GM21515 (cell line): ENCODE data around the gene MORC1.
"Not testable (repeated sequence)": the region's sequence is repeated elsewhere in the genome, so short reads cannot be mapped to it uniquely, and the experiment has no call there.

Experiments
- ATAC-seq: cut with Tn5 transposase; IDR thresholded peaks from one replicate; pipeline ENCODE4 v1.9.1; 2021; ENCODE audit not compliant: unreplicated experiment

Gene MORC1, protein sequence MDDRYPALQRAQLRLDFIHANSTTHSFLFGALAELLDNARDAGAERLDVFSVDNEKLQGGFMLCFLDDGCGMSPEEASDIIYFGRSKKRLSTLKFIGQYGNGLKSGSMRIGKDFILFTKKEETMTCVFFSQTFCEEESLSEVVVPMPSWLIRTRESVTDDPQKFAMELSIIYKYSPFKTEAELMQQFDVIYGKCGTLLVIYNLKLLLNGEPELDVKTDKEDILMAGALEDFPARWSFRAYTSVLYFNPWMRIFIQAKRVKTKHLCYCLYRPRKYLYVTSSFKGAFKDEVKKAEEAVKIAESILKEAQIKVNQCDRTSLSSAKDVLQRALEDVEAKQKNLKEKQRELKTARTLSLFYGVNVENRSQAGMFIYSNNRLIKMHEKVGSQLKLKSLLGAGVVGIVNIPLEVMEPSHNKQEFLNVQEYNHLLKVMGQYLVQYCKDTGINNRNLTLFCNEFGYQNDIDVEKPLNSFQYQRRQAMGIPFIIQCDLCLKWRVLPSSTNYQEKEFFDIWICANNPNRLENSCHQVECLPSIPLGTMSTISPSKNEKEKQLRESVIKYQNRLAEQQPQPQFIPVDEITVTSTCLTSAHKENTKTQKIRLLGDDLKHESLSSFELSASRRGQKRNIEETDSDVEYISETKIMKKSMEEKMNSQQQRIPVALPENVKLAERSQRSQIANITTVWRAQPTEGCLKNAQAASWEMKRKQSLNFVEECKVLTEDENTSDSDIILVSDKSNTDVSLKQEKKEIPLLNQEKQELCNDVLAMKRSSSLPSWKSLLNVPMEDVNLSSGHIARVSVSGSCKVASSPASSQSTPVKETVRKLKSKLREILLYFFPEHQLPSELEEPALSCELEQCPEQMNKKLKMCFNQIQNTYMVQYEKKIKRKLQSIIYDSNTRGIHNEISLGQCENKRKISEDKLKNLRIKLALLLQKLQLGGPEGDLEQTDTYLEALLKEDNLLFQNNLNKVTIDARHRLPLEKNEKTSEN

DNA sequence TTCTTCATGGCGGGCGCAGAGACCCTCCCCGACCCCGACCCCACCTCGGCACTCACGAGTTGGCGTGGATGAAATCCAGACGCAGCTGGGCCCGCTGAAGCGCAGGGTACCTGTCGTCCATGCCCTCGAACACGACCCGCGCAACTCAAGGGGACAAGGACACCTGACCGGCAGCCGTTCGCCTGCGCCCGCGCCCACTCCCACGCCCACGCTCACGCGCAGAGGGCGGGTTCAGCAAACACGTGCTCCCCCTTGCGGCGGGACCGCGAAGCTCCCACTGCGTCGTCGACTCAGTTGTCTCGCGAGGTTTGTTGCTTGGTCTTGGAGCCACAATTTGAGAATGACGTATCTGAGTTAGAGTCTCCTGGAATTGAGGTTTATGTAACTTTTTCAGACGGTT is at the start of gene MORC1:
TSS of gene MORC1 (minus strand) at position 196 of the 400 bp plus-strand sequence. CDS start at position 121, 75 bp downstream.
- no peak for ATAC-seq

DNA sequence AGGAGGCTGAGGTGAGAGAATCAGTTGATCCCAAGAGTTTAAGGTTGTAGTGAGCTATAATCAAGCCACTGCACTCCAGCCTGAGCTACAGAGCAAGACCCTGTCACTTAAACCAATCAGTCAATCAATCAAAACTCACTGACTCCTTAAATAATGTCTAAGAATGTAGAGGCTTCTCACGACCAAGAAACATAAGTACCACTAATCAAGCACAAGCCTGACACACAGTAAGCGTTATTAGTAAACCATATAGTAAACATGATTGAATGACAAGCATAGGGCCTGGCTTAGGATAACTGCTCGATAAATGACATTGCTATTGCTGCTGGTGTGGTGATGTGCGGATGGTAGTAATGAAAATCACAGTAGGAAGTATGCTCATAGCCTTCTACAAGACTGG is 48.0 kb upstream of the MORC1 start:
- ATAC-seq: no peak

DNA sequence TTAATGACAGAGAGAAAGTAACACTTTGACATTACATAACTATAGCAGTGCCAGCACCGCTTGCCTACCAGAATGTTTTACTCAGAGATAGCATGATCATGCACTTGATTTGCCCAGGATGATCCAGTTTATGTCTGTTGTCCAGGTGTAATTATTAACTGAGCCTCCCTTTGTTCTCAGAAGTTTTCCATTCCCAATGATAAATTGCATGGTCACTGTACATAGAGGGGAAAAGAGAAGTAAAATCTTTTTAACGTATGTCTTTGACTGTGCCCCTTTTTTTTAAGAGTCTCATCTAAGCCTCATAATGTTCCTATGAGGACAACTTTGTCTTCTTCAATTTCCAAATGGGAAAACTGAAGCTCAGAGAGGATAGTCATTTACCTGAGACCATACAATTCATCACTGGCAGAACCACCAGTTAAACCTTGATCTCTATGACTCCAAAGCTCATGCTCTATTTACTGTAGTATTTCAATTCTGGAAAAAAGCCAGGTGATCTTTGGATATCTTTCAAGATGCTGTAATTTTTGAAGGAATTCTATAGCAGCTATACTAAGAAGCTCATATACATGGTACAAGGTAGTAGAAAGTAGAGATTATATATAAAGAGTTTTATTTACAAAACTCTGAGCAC is 43.7 kb upstream of the MORC1 start:
- ATAC-seq: no peak

DNA sequence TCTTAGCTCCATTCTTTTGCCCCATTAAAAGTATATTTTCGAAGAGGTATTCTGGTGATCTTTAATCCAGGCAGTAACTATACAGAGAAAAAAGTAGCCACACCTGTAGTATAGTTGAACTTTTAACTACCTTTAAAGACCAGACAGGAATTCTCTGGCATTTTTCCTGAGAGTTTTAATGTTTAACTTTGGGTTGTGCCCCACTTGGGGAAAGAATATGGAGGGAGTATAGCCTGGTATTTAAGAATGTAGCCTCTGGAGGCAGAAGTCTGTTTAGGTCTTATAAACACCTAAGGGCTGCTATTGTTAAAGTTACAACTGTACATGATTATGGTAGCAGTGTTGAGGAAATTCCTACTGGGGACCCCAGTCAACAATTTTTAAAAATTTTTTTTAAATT is 37.9 kb upstream of the MORC1 start:
- no peak for ATAC-seq

DNA sequence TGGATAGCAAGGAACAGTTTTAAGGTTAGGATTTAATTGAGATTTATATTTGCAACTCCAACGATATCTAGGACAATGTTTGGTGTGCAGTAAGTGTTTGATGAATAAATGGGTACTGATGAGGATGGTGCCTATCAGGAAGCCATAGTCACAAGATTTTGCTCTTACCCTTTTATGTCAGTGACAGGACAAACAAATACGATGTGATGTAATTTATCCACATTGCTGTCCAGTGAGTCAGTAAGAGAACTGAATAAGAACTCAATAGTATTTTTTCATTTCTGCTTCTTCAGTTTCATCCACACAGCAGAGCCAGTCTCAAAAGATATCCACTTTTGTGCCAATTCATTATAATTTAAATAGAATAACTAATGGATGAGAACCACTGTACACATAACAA is 37.0 kb upstream of the MORC1 start:
- ATAC-seq: no peak

DNA sequence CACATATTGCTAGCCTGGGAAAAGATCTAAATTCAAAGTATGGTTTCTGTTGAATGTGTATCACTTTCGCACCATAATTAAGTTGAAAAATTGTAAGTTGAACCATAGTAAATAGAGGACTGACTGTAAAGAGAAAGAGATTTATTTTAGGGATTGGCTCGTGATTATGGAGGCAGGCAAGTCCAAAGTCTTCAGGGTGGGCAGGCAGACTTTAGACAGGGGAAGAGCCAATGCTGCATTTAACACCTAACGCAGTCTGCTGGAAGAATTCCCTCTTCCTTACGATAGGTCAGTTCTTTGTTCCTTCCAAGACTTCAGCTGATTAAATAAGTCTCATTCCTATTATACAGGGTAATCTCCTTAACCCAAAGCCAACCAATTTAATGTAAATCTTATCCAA is 34.4 kb upstream of the MORC1 start:
- no peak for ATAC-seq

DNA sequence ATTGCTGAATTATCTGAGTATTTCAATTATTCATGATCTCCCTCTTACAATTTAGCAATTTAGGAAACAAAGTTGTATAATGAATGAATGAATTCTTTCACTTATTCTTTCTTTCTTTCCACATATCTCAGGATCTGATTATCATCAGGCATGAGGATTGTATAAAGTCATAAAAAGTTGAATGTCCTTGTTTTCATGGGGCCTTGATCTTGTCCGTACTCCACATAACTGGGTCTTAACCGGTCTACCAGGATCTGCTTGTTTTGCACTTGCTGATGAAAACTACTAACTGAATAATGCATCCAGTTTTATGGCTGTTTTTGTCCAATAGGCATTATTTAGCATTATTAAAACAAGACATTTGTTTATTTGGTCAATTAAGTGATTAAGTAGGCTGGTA is 31.1 kb upstream of the MORC1 start:
- no peak for ATAC-seq

DNA sequence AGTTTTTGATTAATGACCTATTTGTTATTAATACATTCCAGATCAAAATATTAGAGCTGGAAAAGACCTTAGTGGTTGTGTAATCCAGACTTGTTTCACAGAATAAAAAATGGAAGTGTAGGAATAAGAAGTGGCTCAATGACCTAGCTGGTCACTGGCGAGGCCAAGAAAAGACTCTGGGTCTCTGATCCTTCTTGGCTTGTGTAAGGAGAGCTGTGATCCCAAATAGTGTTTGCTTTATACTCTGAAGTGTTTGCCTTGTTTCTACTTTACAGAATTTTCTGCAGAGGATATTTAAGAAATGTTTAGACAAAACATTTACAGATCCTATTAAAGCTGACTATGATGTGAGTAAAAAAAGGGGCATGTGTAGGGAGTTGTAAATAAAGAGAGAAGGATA is 25.7 kb upstream of the MORC1 start:
- ATAC-seq: no peak

DNA sequence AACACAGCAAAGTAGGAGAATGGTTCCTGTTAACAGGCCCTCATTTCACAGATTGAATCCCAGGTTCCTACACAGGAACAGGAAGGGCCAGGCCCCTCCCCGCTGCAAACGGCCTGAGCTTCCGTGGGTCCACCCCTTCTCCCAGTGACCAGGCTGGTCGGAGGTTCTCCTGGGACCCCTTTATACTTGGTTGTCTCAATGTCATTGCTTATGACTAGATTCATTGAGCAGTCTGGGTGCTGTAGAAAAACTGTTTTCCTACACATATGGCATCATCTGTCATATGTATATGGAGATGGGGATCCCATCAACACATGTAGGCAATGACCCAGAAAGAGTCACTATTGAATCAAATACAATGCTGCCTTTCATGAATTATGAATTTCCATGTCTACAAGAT is 22.4 kb upstream of the MORC1 start:
- no peak for ATAC-seq

DNA sequence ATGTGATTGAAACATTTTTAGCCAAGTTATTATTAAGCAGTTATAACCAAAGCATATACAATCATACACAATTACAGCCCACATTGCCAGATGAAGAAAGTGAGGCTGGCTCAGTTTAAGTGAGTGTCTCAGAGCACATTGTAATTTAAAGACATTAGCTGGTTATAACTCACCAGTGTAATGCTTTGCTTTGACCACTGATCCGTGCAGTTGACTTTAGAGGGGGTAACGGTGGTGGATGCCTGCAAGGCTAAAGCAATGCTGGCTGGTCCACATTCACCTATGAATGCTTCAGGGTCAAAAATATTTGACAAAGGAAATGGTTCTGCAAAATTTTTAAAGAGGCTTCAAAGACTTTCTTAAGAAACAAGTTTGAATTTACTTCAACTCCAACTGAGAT is 19.8 kb upstream of the MORC1 start:
- no peak for ATAC-seq

DNA sequence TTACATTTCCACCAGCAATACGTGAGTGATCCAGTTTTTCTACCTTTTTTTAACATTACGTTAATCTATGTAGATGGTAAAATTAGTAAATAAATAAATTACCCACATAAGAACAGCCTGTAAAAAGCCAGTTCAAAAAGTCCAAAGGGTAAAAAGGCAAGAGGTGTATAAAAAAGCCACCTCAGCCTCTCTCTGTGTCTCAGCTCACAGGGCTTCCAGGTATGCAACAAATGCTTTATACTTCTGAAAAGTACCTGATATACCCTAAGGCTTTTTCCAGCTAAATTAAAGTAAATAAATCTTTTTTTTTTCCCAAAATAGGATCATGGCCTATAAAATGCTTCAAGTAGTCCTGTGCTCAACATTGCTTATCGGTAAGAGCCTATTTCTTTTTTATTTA is 18.6 kb upstream of the MORC1 start, which contains the start of gene C3orf85:
TSS of gene C3orf85 (plus strand) at position 197 of the 400 bp plus-strand sequence. CDS start at position 326, 129 bp downstream.
- ATAC-seq: no peak

DNA sequence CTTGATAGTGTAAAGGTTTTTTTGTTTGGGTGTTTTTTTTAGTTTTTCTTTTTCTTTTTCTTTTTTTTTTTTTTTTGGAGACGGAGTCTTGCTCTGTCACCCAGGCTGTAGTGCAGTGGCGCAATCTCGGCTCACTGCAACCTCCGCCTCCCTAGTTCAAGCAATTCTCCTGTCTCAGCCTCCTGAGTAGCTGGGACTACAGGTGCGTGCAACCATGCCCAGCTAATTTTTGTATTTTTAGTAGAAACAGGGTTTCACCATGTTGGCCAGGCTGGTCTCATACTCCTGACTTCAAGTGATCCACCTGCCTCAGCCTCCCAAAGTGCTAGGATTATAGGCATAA is 15.5 kb upstream of the MORC1 start:
- not testable (repeated sequence) for ATAC-seq

DNA sequence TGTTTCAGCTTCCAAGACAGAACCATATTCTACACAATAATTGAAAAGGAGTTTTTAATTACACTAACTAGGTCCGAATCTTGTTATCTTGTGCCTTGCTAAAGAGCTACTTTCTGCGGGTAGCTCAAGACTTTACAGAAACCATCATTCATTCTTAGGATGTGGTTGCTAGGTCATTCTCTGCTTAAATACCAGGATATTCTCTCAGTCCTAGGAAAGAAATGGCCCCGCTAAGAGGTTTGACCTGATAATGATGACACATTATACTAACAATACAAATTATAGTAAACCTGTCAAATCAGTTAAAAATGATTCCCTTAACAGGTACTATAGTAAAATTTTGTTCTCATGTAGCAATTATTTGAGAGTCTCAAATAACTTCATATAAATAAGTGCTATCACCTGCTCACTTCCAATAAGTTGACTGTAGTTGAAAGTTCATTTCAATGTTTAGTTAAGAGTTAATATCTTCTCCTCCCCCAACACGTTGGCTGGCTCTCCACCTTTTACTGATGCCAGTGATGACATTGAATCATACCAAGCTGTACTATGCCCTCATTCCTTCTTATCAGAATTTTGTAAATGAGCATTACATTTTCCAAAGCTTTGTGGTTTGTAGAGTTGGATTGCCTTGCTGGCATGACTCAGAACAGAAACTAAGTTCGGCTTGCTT is 15.0 kb upstream of the MORC1 start:
- no peak for ATAC-seq

DNA sequence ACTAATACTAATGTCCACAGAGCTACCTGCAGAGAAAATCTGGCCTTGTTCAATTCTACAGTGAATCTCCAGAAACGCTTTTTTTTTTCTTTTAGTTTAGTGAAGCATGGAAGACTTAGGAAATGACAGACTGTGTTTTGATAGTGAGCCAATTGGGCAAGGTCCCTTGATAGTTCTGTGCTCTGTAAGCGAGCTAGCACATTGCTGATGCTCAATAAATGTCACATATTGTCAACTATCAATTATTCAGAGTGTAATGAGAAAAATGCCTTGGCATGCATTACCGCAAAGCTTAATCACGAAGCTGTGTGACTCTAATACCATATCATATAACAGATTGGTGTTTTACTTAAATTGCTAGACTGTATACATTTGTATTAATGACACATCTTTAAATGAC is 13.3 kb upstream of the MORC1 start:
- no peak for ATAC-seq

DNA sequence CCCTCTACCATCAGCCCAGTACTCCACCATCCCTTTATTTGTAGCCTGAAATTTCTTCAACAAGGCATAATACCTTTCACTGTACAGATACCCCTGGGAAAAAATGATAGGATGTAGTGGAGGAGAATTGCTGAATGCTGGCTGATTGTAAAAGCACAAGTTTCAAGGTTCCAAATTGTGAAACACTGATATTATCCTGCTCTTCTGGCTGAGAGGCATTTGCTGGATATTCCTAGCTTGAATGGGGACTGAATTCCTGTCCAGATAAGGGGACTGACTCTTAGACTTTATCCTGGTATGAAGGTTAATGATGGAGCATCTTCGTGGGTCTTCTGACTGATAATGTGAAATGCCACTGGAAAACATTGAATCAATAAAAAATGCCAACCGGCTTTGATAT is 9.6 kb upstream of the MORC1 start:
- no peak for ATAC-seq

DNA sequence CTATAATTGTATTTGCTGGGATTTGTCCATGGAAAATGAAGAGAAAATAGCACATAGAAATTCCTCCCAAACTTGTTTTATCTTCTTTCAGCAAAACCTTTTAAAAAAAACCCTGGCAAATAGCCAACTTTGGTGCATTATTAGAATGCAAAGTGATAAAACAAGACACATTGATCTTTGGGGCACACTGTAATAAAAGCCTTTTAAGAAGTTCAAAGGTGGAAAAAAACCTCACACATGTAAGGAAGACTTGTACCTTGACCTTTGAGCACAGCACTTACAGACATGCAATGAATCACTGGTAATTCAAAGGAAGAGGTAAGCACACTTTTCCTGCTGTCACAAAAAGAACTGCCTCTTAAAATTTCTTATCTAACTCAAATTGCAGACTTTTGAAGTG is 8.0 kb upstream of the MORC1 start:
- ATAC-seq: no peak

DNA sequence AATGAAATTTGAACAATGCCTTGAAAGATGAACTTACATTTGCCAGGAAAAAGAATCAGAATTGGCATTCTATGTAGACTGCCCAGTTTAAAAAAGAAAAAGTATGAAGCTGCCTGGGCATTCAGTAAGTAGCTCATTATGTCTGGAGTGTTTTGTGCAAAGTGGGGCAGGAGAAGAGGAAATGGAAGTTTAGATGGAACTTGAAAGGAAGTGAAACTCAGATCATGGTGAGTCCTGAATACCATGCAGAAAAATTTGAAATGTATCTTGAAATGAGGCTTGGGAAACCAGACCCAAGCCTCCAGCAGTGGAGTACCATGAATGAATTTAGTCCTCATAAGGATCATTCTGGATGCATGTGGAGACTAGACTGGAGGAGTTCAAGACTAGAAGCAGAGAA is 4.8 kb upstream of the MORC1 start:
- ATAC-seq: no peak

DNA sequence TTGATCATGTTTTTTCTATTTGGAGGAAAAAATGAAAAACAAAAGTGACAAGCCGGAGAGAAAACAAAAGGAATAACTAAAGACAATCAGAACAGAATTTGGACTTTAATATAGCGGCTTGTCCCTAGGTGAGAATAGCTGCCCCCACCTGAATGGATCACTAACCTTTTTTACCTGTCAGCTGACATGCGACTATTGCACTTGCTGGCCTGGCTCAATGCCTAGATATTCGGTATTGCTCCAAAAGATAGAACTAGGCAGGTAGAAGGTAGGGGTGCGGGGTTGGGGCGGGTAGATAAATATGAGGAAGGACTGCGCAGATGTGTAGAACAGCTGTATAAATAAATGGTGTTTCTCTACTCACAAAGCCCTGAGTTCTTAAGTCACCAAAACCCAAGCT is 650 bp upstream of the MORC1 start:
- ATAC-seq: no peak

DNA sequence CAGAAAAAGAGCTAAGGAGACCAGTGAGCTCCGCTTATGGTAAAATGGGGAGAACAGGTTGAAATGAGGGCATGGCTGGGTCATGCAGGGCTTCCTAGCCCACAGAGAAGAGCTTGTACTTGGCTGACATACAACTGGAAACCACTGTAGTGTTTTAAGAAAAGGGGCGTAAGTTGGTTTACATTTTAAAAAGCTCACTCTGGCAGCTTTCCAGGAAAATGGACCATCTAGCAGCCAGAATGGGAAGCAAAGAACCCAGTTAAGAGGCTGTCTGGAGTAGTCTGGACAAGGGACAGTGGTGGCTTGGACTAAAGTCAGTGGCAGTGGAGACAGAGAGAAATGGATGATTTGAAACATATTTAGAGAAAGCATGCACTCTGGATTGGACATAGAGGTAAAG is 1.9 kb downstream of the MORC1 start:
- no peak for ATAC-seq

DNA sequence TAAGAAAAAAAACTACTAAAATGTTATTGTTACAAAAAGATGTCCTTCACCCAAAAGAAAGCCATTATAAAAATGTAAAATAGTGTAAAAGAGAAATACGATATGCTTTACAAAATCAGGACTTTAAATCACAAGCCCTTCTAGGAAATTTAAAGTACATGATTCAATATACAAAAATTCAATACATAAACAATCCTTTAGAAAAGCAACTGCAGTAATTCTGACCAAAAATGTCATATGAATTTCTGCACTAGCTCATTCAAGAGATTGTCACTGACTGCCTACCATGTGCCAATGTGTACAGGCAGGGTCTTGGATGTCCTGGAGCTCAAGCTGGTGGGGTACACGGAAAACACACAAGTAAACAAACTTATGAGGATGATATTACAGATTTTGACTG is 2.5 kb downstream of the MORC1 start:
- no peak for ATAC-seq

DNA sequence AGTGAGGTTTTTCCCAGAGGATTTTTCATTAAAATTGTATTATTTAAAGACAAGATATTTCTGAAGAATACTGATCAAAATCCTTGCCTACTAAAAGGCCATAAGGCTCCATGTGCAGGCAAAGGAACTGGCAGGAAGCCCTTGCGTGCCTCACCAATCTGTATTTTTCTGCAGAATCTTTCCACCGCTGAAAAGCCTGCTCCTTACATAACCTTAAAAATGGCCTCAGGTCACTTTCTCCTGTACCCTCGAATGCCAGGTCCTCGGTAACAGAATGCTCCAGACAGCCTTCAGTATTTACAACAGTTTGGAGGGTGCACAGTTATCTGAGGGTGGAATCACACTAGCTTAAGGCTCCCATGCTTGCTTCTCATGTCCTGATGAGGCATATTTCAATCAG is 3.2 kb downstream of the MORC1 start:
- ATAC-seq: no peak
